ENCODE measurements around the gene NPHP4.

Gene NPHP4

DNA sequence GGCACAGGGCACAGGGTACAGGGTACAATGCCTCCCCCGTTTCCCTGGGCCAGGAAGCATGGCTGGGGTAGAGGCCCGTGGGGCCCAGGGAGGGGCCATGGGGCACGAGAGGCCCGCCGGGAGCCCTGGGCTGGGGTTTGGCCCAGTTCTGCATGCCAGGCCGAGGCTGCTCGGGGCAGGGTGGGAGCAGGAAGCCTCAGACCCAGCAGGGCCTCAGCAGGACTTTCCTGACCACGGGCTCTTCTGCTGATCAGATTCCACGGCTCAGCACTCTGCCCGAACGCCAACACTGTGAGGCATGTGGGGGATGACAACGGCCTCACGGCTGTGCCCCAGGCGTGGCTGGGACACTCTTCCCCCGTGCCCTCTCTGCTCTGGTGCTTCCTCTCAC, 104.3 kb downstream of the NPHP4 start:
- no peak overlapping the region for H3K27ac ChIP-seq
- H3K9me3 ChIP-seq (ENCODE audit: control insufficient read depth, low read length) = no peaks in the 10 kb centered on the region
- TF ChIP-seq, protein P1, sequence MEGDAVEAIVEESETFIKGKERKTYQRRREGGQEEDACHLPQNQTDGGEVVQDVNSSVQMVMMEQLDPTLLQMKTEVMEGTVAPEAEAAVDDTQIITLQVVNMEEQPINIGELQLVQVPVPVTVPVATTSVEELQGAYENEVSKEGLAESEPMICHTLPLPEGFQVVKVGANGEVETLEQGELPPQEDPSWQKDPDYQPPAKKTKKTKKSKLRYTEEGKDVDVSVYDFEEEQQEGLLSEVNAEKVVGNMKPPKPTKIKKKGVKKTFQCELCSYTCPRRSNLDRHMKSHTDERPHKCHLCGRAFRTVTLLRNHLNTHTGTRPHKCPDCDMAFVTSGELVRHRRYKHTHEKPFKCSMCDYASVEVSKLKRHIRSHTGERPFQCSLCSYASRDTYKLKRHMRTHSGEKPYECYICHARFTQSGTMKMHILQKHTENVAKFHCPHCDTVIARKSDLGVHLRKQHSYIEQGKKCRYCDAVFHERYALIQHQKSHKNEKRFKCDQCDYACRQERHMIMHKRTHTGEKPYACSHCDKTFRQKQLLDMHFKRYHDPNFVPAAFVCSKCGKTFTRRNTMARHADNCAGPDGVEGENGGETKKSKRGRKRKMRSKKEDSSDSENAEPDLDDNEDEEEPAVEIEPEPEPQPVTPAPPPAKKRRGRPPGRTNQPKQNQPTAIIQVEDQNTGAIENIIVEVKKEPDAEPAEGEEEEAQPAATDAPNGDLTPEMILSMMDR (IDR thresholded peaks at IDR 0.05) = no peak
- H3K9ac ChIP-seq = no peak overlapping the region
- no peaks in the 10 kb centered on the region for H3K36me3 ChIP-seq (ENCODE audit: control insufficient read depth, insufficient read depth, low read length)
- no peak overlapping the region for H3K4me3 ChIP-seq (ENCODE audit: low read depth, low read length)
- no peaks in the 10 kb centered on the region for H3K4me1 ChIP-seq
- H3K4me2 ChIP-seq (ENCODE audit: low read length) = no peak overlapping the region
- H3K27me3 ChIP-seq (ENCODE audit: control insufficient read depth, insufficient read depth, low read length) = no peaks in the 10 kb centered on the region
- H2AFZ ChIP-seq = no peak overlapping the region
- no peaks in the 10 kb centered on the region for H3K79me2 ChIP-seq

DNA sequence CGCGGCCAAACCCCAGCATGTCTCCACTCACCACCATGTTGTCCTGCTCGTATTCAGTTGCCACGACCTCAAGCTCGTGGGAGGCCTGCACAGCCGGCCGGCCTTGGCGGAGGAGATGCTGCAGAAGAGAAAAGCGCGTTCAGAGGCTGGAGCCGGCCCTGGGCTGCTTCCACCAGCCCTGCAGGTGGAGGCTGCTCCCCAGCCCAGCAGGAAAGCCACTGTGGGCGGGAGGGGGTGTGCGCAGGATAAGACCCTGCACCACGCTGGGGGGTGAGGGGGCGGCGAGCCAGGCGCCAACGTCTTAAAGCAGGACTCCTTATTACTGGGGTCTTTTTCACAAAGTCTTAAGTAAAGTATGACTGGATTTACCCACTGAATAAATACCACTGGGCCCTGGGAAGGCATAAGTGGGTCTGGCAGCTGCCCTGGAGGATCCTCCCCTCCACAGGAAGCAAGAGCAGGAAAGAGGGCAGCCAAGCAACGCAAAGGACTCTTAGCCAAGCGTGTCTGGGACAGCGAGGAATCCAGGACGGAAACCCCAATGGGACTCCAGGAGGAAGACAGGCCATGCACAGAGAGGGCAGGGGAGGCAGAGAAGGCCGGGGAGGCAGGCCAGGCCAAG, 104.8 kb downstream of the NPHP4 start:
- H3K9me3 ChIP-seq (ENCODE audit: control insufficient read depth, low read length) = no peaks in the 10 kb centered on the region
- H3K79me2 ChIP-seq = no peaks in the 10 kb centered on the region
- H3K36me3 ChIP-seq (ENCODE audit: control insufficient read depth, insufficient read depth, low read length) = no peaks in the 10 kb centered on the region
- no peak overlapping the region for H3K4me3 ChIP-seq (ENCODE audit: low read depth, low read length)
- H3K4me1 ChIP-seq = no peaks in the 10 kb centered on the region
- no peak overlapping the region for H3K27ac ChIP-seq
- TF ChIP-seq, protein P1 (IDR thresholded peaks at IDR 0.05) = no peak
- H3K9ac ChIP-seq = no peak overlapping the region
- H2AFZ ChIP-seq = no peak overlapping the region
- no peaks in the 10 kb centered on the region for H3K27me3 ChIP-seq (ENCODE audit: control insufficient read depth, insufficient read depth, low read length)
- no peak overlapping the region for H3K4me2 ChIP-seq (ENCODE audit: low read length)

DNA sequence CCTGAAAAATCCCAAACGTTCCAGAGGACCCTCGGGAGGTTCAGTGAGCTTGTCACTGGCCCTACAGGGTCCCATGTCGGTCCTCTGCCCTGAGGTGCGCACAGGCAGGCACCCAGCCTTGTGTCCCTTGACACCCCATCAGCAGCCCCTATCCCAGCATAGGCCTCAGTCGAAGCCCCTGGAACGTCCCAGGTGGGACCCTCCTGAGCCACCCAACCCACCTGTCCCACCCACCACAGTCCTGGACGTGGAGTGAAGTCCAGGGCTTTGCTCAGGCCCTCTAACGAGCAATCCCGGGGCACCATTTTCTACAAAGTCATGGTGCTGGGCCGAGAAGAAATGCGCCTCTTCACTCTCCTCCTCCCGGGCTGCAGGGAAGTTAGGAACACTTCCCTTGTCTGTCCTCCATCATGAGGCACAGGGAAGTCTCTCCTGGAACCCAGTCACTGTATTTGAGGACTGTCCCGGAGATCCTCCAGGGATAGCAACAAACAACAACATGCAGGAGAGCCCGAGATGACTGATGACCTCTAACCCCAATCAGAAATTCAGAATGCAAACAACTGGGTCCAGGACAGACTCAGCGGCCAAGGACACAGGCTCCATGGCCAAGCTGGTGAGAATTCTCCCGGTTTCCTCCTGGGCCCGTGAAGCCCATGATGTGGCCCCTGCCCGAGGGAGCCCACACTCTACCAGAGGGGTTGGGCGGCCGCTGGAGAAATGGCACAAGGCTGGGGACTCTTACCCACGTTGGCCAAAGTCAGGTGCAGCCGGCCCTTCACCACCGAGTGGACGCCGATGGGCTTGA, 105.5 kb downstream of the NPHP4 start:
- Histone ChIP-seq H3K9ac (no peak overlapping the region), H3K27ac (no peak overlapping the region), H3K9me3 (ENCODE audit: control insufficient read depth, low read length) (no peaks in the 10 kb centered on the region), H3K4me3 (ENCODE audit: low read depth, low read length) (no peak overlapping the region), H2AFZ (no peak overlapping the region), H3K27me3 (ENCODE audit: control insufficient read depth, insufficient read depth, low read length) (no peaks in the 10 kb centered on the region), H3K36me3 (ENCODE audit: control insufficient read depth, insufficient read depth, low read length) (no peaks in the 10 kb centered on the region), H3K4me2 (ENCODE audit: low read length) (no peak overlapping the region), H3K4me1 (no peaks in the 10 kb centered on the region), H3K79me2 (no peaks in the 10 kb centered on the region)
- TF ChIP-seq, protein P1 (IDR thresholded peaks at IDR 0.05) = no peak

DNA sequence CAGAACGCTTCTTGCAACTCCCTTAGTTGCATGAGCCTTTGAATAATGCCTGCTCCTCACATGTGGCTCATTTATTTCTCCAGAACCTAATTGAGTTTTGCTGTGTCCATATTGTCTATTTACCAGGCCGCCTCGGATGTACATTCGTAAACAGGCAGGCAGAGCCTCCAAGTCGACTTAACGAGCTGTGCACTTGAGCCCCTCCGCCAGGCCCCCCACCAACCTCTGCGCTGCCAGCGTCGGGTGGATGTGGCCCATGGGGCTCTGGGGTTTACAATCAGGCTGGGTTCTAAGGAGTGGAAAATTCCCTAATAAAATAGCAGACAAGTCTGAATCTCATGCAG, 106.1 kb downstream of the NPHP4 start:
- Histone ChIP-seq H3K4me3 (ENCODE audit: low read depth, low read length) (no peak overlapping the region), H3K27ac (no peak overlapping the region), H3K9me3 (ENCODE audit: control insufficient read depth, low read length) (no peaks in the 10 kb centered on the region), H3K36me3 (ENCODE audit: control insufficient read depth, insufficient read depth, low read length) (no peaks in the 10 kb centered on the region), H3K4me1 (no peaks in the 10 kb centered on the region), H3K9ac (no peak overlapping the region), H3K79me2 (no peaks in the 10 kb centered on the region), H2AFZ (no peak overlapping the region), H3K27me3 (ENCODE audit: control insufficient read depth, insufficient read depth, low read length) (no peaks in the 10 kb centered on the region), H3K4me2 (ENCODE audit: low read length) (no peak overlapping the region)
- TF ChIP-seq, protein P1 (IDR thresholded peaks at IDR 0.05) = no peak
